ENCODE data around the gene XPNPEP3.

DNA sequence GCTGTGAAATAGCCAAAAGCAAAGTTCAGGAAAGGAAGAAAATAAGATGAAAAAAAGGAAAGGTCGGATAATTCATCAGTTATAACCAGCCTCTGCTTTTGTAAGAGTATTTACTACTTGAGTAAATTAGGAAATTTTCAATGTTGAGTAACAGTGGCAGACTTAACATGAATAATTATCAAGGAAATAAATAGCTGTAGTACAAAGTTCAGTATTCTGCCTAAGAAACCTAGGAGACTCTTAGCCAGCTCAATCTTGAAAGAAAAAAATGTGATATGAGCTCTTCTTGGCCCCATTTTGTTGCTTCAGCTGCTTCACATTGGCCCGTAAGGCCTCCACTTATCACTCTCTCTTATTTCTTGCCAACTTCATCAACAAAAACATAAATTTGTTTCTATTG lies 22.0 kb downstream of the XPNPEP3 start:
- TF ChIP-seq, protein P1, sequence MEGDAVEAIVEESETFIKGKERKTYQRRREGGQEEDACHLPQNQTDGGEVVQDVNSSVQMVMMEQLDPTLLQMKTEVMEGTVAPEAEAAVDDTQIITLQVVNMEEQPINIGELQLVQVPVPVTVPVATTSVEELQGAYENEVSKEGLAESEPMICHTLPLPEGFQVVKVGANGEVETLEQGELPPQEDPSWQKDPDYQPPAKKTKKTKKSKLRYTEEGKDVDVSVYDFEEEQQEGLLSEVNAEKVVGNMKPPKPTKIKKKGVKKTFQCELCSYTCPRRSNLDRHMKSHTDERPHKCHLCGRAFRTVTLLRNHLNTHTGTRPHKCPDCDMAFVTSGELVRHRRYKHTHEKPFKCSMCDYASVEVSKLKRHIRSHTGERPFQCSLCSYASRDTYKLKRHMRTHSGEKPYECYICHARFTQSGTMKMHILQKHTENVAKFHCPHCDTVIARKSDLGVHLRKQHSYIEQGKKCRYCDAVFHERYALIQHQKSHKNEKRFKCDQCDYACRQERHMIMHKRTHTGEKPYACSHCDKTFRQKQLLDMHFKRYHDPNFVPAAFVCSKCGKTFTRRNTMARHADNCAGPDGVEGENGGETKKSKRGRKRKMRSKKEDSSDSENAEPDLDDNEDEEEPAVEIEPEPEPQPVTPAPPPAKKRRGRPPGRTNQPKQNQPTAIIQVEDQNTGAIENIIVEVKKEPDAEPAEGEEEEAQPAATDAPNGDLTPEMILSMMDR (IDR thresholded peaks at IDR 0.05) = no peak
- no peak for TF ChIP-seq EP300 (IDR thresholded peaks at IDR 0.05)
- no peak for TF ChIP-seq POLR2A (IDR thresholded peaks at IDR 0.05)
- TF ChIP-seq POLR2AphosphoS5 (IDR thresholded peaks at IDR 0.05) = no peak
